T47D (cell line): ENCODE data around the gene IL17RA.

Experiments
- DNase-seq, 2 experiments: peaks; one replicate each; pipeline versions ENCODE4 v3.0.0 to v3.0.0-alpha.2; 2011 to 2012; ENCODE audit warnings: low read depth in 1 of 2, low spot score in 1 of 2
- JUND ChIP-seq: IDR thresholded peaks from 2 replicates; pipeline ENCODE4 v1.6.1; 2012; ENCODE audit warnings: low read depth
- in situ Hi-C: cut with HindIII; loops from 2 replicates; pipeline ENCODE4 v1.10.0; 2016; ENCODE audit warnings: low sequenced_read_pairs, low pct_unique_long_range_greater_than_20kb

Gene IL17RA

GRCh38 chr22:17164392-17165024, 79.7 kb downstream of the IL17RA start:
- in situ Hi-C loops = no loop called here
- TF ChIP-seq JUND = no peak
- DNase-seq = no peak
